Activated CD8-positive, alpha-beta T cell treated with anti-CD3 and anti-CD28 coated beads for 36 hours (primary cell): ENCODE measurements around the gene EMB. TPM values are rescaled to one million over a fixed set of nuclear protein-coding genes. Genes with fewer than 3 reads are reported as not detected.
A peak's percentile ranks its signal among the peaks of the same experiment; 100 is the strongest.
"Not testable (repeated sequence)": the region's sequence is repeated elsewhere in the genome, so short reads cannot be mapped to it uniquely, and the experiment has no call there.

ENCODE experiments used
- ATAC-seq: fragments of 200-7000 bp; cut with Tn5 transposase; one replicate; pipeline ENCODE4 v1.10.0; 2021; ENCODE audit warnings: mild to moderate bottlenecking, moderate library complexity
- CTCF ChIA-PET: fragments of 350-600 bp; sonication (Branson Sonifier 250); formaldehyde crosslinking; loops from one replicate; lab custom pipeline; 2021; ENCODE audit warnings: antibody characterized with exemption; lab: Charles Lee
- POLR2A ChIA-PET: fragments of 350-600 bp; sonication (Branson Sonifier 250); formaldehyde crosslinking; loops from one replicate; lab custom pipeline; 2021; ENCODE audit warnings: antibody characterized with exemption; lab: Charles Lee
- DNase-seq: peaks from one replicate; pipeline ENCODE4 v3.0.0-alpha.2; 2020
- H3K27ac Mint-ChIP-seq: one replicate; pipeline ENCODE4 v1.8.0; 2021; ENCODE audit warnings: mild to moderate bottlenecking, mixed read lengths
- H3K27me3 Mint-ChIP-seq: one replicate; pipeline ENCODE4 v1.8.0; 2021; ENCODE audit warnings: mixed read lengths
- H3K36me3 Mint-ChIP-seq: one replicate; pipeline ENCODE4 v1.8.0; 2021; ENCODE audit warnings: low read depth, mixed read lengths
- H3K4me1 Mint-ChIP-seq: one replicate; pipeline ENCODE4 v1.8.0; 2021; ENCODE audit warnings: low read depth, mixed read lengths
- H3K4me3 Mint-ChIP-seq: one replicate; pipeline ENCODE4 v1.8.0; 2021; ENCODE audit warnings: mild to moderate bottlenecking, moderate library complexity, mixed read lengths
- H3K9me3 Mint-ChIP-seq: one replicate; pipeline ENCODE4 v1.8.0; 2021; ENCODE audit warnings: mixed read lengths
- intact Hi-C: fragments of 100-400 bp; cut with micrococcal nuclease; formaldehyde crosslinking; loops from one replicate; pipeline ENCODE4 v1.10.0; 2022
- total RNA-seq, 2 experiments: library from RNA; stranded (reverse); gene quantifications; one replicate each; pipeline ENCODE4 v1.2.3, GENCODE V29; 2021
- TF ChIP-seq, protein P1 (sequence below): fragments of 200-600 bp; IDR thresholded peaks from one replicate; pipeline ENCODE4 v1.8.0; 2022; ENCODE audit warnings: antibody characterized with exemption, mild to moderate bottlenecking

Gene EMB
- total RNA-seq, 2 experiments from 2014 or later = 55.7 to 67.1 TPM

DNA sequence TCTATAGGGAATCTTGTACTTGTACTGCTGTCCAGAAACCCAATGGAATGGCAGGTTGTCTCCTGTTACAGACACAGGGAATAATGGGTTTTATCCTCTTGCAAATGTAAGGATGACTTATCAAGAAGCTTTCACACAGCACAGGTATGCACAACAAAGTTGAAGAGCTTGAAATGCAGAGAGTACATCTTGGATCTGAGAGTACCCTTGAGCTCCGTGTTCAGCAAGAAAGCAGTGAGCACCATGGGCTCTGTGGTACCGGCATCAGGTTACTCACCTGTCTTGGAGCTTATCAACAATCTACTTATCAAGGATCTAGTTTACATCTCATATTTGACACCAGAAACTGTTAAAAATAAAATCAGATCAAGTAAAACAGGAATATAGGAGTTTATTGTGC is 22.0 kb upstream of the EMB start:
- Mint-ChIP-seq H3K36me3 (peaks cover 2% of the 10 kb centered on the region), H3K4me3 (no peak overlapping the region), H3K4me1 (peaks cover 14% of the 10 kb centered on the region), H3K27me3 (no peaks in the 10 kb centered on the region), H3K27ac (no peak overlapping the region), H3K9me3 (peaks cover 2% of the 10 kb centered on the region)
- POLR2A ChIA-PET = no interaction called here
- CTCF ChIA-PET = interaction anchor here (0.7 kb wide), 1 partner anchor 16 kb away, joined by 3 read pairs; no protein-coding TSS in a partner anchor
- intact Hi-C loops = no loop called here
- TF ChIP-seq, protein P1, sequence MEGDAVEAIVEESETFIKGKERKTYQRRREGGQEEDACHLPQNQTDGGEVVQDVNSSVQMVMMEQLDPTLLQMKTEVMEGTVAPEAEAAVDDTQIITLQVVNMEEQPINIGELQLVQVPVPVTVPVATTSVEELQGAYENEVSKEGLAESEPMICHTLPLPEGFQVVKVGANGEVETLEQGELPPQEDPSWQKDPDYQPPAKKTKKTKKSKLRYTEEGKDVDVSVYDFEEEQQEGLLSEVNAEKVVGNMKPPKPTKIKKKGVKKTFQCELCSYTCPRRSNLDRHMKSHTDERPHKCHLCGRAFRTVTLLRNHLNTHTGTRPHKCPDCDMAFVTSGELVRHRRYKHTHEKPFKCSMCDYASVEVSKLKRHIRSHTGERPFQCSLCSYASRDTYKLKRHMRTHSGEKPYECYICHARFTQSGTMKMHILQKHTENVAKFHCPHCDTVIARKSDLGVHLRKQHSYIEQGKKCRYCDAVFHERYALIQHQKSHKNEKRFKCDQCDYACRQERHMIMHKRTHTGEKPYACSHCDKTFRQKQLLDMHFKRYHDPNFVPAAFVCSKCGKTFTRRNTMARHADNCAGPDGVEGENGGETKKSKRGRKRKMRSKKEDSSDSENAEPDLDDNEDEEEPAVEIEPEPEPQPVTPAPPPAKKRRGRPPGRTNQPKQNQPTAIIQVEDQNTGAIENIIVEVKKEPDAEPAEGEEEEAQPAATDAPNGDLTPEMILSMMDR = no peak
- no peak for ATAC-seq
- DNase-seq = no peak

DNA sequence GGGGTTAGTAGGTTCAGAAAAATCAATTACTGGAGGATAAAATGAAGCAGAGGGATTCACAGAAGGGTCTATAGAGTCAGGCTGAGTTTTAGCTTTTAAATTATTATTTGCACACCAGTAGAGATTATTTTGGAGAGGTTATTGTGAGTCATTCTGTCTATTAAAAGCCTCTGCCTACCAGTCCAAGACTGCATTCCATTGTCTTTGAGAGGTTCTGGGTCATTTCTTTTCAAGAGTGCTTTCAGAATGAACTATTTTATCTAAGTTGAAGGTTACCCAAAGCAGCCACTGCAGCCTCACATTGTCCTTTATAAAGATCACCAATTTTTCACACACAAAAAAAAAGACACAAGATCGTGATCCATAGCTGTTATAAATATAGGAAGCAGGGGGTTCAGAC is 21.5 kb upstream of the EMB start:
- CTCF ChIA-PET, H3K9me3 Mint-ChIP-seq, H3K27ac Mint-ChIP-seq, H3K4me3 Mint-ChIP-seq, intact Hi-C loops, DNase-seq, H3K27me3 Mint-ChIP-seq, POLR2A ChIA-PET, ATAC-seq, H3K36me3 Mint-ChIP-seq: not testable (repeated sequence)
- H3K4me1 Mint-ChIP-seq = peaks cover 17% of the 10 kb centered on the region

DNA sequence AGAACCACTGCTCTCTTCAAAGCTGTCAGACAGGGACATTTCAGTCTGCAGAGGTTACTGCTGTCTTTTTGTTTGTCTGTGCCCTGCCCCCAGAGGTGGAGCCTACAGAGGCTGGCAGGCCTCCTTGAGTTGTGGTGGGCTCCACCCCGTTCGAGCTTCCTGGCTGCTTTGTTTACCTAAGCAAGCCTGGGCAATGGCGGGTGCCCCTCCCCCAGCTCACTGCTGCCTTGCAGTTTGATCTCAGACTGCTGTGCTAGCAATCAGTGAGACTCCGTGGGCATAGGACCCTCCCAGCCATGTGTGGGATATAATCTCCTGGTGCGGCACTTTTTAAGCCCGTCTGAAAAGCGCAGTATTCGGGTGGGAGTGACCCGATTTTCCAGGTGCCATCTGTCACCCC is 17.3 kb upstream of the EMB start:
- Mint-ChIP-seq H3K36me3 (peaks cover 16% of the 10 kb centered on the region), H3K9me3 (peaks cover 27% of the 10 kb centered on the region), H3K4me1 (peaks cover 17% of the 10 kb centered on the region)
- intact Hi-C loops, CTCF ChIA-PET, POLR2A ChIA-PET, H3K27me3 Mint-ChIP-seq, H3K27ac Mint-ChIP-seq, ATAC-seq, H3K4me3 Mint-ChIP-seq: not testable (repeated sequence)
- peak; percentile 35 for DNase-seq

DNA sequence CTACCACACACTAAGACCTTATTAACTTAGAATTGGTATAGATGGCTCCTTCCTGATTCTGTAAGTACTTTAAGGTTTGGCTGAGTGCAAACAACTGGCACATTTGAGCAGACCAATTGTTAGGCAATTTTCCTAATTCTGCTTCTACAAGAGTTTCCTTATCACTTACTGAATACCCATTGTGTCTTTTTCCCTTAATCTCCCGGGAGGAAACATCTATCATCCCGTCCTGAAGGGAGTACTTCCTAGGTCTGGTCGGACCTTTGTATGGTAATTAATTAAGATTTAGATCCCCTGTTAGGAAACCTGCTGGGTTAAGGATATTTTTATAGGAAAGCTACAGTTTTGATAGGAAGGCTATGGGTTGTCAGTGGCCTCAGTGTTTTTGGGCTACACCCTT is 8.2 kb upstream of the EMB start:
- H3K9me3 Mint-ChIP-seq = peaks cover 13% of the 10 kb centered on the region
- peaks cover 50% of the 10 kb centered on the region for H3K4me1 Mint-ChIP-seq
- DNase-seq, CTCF ChIA-PET, H3K27me3 Mint-ChIP-seq, H3K36me3 Mint-ChIP-seq, ATAC-seq, H3K27ac Mint-ChIP-seq, H3K4me3 Mint-ChIP-seq, POLR2A ChIA-PET: not testable (repeated sequence)
- intact Hi-C loops = loop anchor here (5.0 kb wide), 1 partner anchor 53 kb away; no protein-coding TSS in a partner anchor

DNA sequence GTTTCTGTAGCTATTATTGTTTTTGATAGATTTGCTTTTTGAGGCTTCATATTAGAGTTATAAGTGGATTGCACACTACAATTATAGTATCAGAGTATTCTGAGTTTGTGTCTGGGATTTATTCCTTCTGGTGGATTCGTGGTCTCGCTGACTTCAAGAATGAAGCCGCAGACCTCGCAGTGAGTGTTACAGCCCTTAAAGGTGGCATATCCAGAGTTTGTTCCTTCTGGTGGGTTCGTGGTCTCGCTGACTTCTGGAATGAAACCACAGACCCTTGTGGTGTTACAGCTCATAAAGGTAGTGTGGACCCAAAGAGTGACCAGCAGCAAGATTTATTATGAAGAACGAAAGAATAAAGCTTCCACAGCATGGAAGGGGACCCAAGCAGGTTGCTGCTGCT is 6.9 kb upstream of the EMB start:
- Mint-ChIP-seq H3K4me1 (peaks cover 56% of the 10 kb centered on the region), H3K9me3 (peaks cover 6% of the 10 kb centered on the region), H3K36me3 (peaks cover 2% of the 10 kb centered on the region), H3K27ac (no peak overlapping the region), H3K4me3 (no peak overlapping the region), H3K27me3 (no peaks in the 10 kb centered on the region)
- POLR2A ChIA-PET = interaction anchor here (0.7 kb wide), 1 partner anchor 309 kb away, joined by 3 read pairs; no protein-coding TSS in a partner anchor
- DNase-seq = no peak
- intact Hi-C loops = loop anchor here (5.0 kb wide), 1 partner anchor 54 kb away; no protein-coding TSS in a partner anchor
- ATAC-seq = no peak
- TF ChIP-seq, protein P1 = no peak
- CTCF ChIA-PET = no interaction called here

DNA sequence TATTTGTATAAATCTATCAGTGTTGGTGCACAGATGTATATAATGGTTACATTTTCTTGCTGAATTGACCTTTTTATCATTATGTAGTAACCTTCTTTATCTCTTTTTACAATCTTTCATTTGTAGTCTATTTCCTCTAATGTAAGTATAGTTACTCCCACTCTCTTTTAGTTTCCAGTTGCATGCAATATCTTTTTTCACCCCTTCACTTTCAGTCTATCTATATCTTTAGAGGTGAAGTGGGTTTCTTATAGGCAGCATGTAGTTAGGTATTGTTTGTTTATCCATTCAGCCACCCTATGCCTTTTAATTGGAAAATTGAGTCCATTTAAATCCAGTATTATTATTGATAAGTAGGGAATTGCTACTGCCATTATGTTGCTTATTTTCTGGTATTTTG is 6.1 kb upstream of the EMB start:
- H3K36me3 Mint-ChIP-seq = peaks cover 2% of the 10 kb centered on the region
- CTCF ChIA-PET = no interaction called here
- H3K9me3 Mint-ChIP-seq = peaks cover 4% of the 10 kb centered on the region
- intact Hi-C loops = loop anchor here (5.0 kb wide), 1 partner anchor 55 kb away; no protein-coding TSS in a partner anchor
- H3K4me1 Mint-ChIP-seq = peaks cover 63% of the 10 kb centered on the region
- H3K27ac Mint-ChIP-seq = no peak overlapping the region
- no peak overlapping the region for H3K4me3 Mint-ChIP-seq
- TF ChIP-seq, protein P1 = no peak
- DNase-seq (no peak), ATAC-seq (peak; percentile 31)
- POLR2A ChIA-PET = no interaction called here
- H3K27me3 Mint-ChIP-seq = no peaks in the 10 kb centered on the region
